Activated CD4-positive, alpha-beta T cell treated with anti-CD3 and anti-CD28 coated beads, Interleukin-2, amount 10 ng/mL, durations not matched to agents 24 days and 14 days (primary cell): ENCODE measurements around the gene DCP1B. TPM values are rescaled to one million over a fixed set of nuclear protein-coding genes. Genes with fewer than 3 reads are reported as not detected.

Experiments used
- DNase-seq: peaks from one replicate; pipeline ENCODE4 v3.0.0; 2022
- H3K27ac Mint-ChIP-seq: one replicate; pipeline ENCODE4 v1.8.0; 2022; ENCODE audit warnings: mild to moderate bottlenecking, mixed read lengths
- H3K27me3 Mint-ChIP-seq: one replicate; pipeline ENCODE4 v1.8.0; 2022; ENCODE audit warnings: mixed read lengths
- H3K36me3 Mint-ChIP-seq: one replicate; pipeline ENCODE4 v1.8.0; 2022; ENCODE audit warnings: low read depth, mild to moderate bottlenecking, mixed read lengths
- H3K4me1 Mint-ChIP-seq: one replicate; pipeline ENCODE4 v1.8.0; 2021; ENCODE audit warnings: mixed read lengths
- H3K4me3 Mint-ChIP-seq: one replicate; pipeline ENCODE4 v1.8.0; 2022; ENCODE audit warnings: mild to moderate bottlenecking, moderate library complexity, mixed read lengths
- H3K9me3 Mint-ChIP-seq: one replicate; pipeline ENCODE4 v1.8.0; 2021; ENCODE audit warnings: mixed read lengths
- intact Hi-C: fragments of 100-400 bp; cut with micrococcal nuclease; formaldehyde crosslinking; loops from one replicate; pipeline ENCODE4 v1.15.1; 2023
- total RNA-seq: library from RNA; stranded (reverse); gene quantifications from 2 replicates; pipeline ENCODE4 v1.2.3, GENCODE V29; 2022

Gene DCP1B
- 9.9 and 10.4 TPM in 2 replicates for total RNA-seq

DNA sequence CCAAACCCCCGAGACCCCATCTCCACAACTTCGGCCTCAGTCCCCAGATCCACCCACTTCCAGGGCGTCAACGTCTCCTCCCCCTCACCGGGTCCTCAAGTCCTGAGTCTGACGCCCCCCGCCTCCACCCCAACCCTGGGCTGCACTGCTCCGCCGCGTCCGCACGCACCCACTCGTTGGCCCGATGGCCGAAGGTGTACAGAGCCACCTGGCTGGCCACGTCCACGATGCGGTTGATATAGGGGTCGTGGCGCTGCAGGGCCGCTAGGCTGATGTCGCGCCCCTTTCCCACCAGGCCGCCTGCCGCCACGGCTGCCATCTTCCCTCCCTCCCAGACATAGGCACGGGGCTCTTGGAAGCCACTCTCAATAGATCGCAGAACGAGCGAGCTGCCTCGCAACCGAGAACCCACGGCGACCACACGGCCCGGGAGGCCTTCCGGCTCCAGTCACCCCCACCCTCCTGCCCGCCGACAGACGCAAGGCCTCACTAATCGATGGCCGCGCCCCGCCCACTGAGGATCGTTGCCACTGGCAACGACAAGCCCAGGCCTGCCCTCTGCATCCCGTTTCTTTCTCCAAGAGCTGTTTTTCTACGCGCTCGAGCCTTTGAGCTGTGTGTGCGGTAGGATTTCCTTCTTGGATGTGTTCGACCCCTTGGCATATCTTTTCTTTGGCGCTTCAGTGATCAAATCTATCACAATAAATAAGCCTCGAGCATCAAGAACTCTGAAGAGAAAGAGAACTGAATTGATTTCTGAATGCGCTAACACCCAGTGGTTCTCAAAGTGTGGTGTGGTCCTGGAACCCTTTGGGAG lies at the start of gene DCP1B:
TSS of gene DCP1B (minus strand) at position 345 of the 817 bp plus-strand sequence. CDS start at position 319, 26 bp downstream.
- Mint-ChIP-seq H3K27me3 (peaks cover 14% of the 10 kb centered on the region), H3K36me3 (peaks cover 7% of the 10 kb centered on the region), H3K4me1 (peaks cover 22% of the 10 kb centered on the region), H3K4me3 (peak within 1 kb of the TSS; percentile 98), H3K27ac (peak within 1 kb of the TSS; percentile 98), H3K9me3 (peaks cover 3% of the 10 kb centered on the region)
- peak; percentile 98 for DNase-seq
- intact Hi-C loops = loop anchor here (1.0 to 10.0 kb wide), 2 partner anchors 210 to 314 kb away; no protein-coding TSS in a partner anchor

DNA sequence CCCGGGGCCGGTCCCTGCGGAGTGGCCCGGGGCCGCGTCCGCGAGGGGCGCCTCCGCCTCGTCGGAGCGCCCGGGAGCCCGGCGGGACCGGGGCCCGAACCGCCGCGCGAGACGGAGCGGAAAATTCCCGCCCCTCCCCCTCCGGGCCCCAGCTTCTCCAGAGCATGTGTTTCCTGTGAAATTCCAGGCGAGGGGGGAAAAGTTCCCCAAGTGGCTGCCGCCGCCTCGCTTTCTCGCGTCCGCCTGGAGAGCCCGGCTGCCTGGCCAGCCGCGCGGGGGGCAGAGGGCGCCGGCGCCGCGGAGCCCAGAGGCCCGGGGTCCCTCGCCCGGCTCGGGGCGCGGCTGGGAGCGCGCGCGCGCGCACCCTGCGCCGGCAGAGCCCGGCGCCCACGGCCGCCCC lies 49.4 kb upstream of the DCP1B start:
- Mint-ChIP-seq H3K27ac (no peak overlapping the region), H3K4me1 (peaks cover 12% of the 10 kb centered on the region), H3K36me3 (no peaks in the 10 kb centered on the region), H3K27me3 (peaks cover 77% of the 10 kb centered on the region), H3K4me3 (no peak overlapping the region), H3K9me3 (no peaks in the 10 kb centered on the region)
- no peak for DNase-seq
- intact Hi-C loops = no loop called here

DNA sequence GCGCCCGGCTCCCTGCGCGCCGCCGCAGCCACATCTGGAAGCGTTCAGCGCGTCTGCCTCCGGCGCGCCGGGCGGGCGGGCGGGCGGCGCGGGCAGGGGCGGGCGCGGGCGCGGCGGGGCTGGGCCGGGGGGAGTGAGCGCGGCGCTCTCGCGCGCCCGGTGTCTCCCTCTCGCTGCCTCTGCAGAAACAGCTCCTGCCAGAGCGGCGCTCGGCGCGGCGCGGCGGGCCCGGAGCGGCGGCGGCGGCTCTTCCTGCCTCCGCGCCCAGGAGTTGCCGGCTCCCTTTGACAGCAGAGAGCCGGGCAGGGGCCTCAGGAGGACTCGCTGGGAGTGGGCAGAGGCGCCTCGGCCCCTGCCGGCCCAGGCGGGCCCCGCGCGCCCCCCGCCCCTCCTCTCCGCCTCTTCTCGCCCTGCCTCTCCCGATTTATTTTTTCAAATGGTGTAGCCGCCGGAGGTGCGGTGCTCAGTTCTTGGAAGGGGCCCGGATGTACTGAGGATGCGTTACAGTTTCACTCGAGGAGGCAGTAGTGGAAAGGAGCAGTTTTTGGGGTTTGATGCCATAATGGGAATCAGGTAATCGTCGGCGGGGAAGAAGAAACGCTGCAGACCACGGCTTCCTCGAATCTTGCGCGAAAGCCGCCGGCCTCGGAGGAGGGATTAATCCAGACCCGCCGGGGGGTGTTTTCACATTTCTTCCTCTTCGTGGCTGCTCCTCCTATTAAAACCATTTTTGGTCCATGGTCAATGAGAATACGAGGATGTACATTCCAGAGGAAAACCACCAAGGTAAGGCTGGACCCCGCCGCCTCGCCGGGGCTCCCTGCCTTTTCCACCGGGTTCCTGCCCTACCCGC lies 48.8 kb upstream of the DCP1B start, which contains the start of gene CACNA1C:
TSS of gene CACNA1C (plus strand) at position 162 of the 853 bp plus-strand sequence. CDS start at position 738, 576 bp downstream.
- no peak within 1 kb of the TSS for H3K27ac Mint-ChIP-seq
- DNase-seq = peak; percentile 87
- H3K4me3 Mint-ChIP-seq = peak within 1 kb of the TSS; percentile 81
- no peaks in the 10 kb centered on the region for H3K36me3 Mint-ChIP-seq
- peaks cover 12% of the 10 kb centered on the region for H3K4me1 Mint-ChIP-seq
- peaks cover 78% of the 10 kb centered on the region for H3K27me3 Mint-ChIP-seq
- intact Hi-C loops = no loop called here
- no peaks in the 10 kb centered on the region for H3K9me3 Mint-ChIP-seq

DNA sequence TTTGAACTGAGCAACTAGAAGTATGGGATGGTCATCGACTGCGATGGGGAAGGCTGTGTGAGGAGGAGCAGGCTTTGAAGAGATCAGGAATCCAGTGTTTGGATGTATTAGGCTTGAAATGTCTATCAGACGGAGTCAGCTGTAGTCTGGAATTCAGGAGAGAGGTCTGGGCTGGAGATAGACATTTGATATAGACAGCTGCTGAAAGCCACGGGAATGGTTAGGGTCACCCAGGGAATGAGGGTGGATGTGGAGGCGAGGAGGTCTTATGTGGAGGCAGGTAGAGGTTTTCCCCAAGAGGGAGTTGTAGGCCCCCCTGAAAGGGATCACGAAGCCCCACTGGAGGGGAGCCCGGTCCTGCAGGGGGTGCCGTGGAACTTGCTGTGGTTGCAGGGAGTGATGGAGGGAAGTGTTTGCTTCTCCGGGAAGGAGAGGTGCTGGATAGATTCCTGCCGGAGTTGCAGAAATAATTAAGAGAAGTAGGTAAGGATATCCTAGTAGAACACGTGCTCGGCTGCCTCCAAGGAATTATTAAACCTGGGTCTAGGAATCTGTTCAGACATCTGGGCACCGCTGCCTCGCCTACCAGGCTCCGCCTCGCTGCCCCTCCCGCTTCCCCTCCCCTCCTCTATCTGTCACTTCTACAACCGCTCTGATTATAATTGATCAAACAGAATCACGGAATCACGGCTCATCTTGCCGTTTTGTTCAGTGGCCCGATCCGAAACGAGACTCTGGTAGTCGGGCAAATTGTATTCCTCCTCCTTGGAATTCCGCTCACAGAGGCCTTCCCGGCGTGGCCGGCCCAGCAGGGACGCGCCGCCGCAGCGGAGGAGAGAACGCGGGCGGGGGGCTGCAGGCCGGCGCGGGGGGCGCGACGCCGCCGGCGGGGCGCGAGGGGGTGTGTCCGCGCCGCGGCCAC lies 47.7 kb upstream of the DCP1B start:
- peaks cover 73% of the 10 kb centered on the region for H3K27me3 Mint-ChIP-seq

DNA sequence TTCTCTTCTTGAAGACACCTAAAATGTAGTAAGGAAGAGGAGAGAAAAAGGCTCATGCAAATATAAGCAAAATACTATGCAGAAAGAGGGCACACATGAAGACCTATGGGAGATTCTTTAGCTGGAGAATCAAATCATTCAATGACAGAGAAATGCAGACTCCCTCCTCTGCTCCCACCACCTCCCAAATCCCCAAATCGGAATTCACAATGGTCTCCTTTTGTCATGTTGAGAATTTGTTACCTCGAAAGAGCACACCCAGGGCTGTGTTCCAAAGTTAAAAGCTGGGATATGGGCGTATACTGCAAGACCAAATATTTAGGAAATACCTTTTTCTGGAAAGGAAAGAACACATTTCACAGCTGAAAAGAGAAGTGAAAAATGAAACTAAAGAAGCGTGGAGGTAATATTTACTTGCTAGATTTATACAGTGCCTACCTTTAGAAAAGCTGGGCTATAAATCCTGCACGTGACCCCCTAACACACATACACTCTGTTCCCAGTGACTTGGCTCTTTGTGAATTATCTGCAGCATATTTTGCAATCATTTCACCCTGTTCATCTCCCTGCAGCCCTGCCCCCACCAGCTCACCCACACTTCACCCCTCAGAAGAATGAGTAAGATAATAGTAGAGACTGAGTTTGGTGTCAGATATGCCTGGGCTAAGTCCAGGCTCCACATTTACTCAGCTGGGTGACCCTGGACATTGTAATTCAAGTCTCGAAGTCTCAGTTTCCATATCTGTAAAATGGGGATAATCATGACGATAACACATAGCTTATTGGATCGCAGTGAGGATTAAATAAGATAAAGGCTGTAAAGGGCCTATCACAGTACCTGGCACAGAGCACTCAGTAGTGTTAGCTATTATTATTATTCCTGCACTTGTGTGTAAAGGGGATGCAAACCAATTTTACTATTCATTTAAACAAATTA lies 45.6 kb upstream of the DCP1B start:
- H3K4me1 Mint-ChIP-seq = peaks cover 12% of the 10 kb centered on the region
- no peak for DNase-seq
- no peaks in the 10 kb centered on the region for H3K36me3 Mint-ChIP-seq
- no peak overlapping the region for H3K27ac Mint-ChIP-seq
- H3K4me3 Mint-ChIP-seq = no peak overlapping the region
- intact Hi-C loops = no loop called here
- H3K9me3 Mint-ChIP-seq = no peaks in the 10 kb centered on the region
- peaks cover 68% of the 10 kb centered on the region for H3K27me3 Mint-ChIP-seq

More for the DNA sequence above, 47.7 kb upstream of the DCP1B start:
- Mint-ChIP-seq H3K9me3 (no peaks in the 10 kb centered on the region), H3K4me1 (peaks cover 12% of the 10 kb centered on the region), H3K27ac (no peak overlapping the region), H3K4me3 (peak overlapping the region; percentile 67), H3K36me3 (no peaks in the 10 kb centered on the region)
- intact Hi-C loops = no loop called here
- DNase-seq = no peak

DNA sequence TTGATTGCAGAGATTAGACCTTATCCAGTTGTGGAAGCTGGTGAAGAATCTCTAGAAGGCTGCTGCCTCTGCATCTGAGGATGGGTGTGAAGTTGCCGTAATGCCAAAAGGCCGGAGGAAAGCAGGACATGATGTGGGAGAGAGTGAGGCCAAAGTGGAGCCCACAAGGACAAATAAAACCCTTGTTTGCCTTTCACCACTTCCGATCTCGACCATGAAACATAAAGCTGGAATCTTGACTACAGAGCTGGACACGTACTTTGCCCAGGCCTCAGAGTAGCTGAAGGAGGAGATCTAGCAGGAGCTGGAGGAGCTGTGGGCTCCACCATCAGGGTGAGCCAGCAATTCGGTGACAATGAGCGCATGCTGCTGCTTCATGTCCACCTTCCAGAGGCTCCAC lies 43.5 kb upstream of the DCP1B start:
- H3K9me3 Mint-ChIP-seq = no peaks in the 10 kb centered on the region
- no peaks in the 10 kb centered on the region for H3K36me3 Mint-ChIP-seq
- peaks cover 61% of the 10 kb centered on the region for H3K27me3 Mint-ChIP-seq
- no peak overlapping the region for H3K27ac Mint-ChIP-seq
- intact Hi-C loops = no loop called here
- DNase-seq = no peak
- peaks cover 4% of the 10 kb centered on the region for H3K4me1 Mint-ChIP-seq
- H3K4me3 Mint-ChIP-seq = no peak overlapping the region

DNA sequence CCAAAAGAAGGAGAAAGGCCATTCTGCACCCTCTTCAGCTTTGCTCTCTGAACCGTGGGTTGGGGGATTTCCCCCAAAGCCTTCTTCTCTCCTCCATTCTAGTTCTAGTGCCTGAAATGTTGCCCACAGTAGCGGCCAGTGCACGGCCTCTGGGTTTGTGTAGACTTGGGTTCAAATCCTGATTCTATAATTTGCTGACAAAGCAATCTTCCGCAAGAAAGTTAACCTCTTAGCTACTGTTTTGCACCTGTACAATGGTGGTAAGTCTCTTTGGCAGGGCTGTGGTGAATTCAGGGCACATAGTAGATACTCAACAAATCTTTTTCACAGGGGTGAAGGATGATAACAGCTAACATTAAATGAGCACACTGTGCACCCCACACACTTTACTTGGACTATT lies 42.7 kb upstream of the DCP1B start:
- peaks cover 58% of the 10 kb centered on the region for H3K27me3 Mint-ChIP-seq

DNA sequence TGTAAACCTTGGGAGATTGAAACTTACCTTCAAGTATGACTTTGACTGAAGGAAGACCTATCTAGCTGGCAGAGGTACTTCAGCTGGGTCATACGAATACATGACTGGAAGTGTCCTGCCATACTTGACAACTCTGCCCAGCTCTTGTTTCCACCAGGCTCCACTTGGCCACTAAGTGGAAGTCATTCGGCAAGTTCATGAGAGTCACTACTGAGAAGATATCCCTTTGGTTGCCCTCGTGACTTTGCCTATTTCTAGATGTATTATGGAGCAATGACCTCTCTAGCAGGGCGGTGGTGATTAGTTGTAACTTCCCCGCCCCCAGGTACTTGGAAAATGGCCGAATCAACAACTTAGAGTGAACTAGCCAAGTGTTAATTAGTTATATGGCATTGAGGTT lies 39.9 kb upstream of the DCP1B start:
- H3K4me3 Mint-ChIP-seq = no peak overlapping the region

More for the DNA sequence above, 42.7 kb upstream of the DCP1B start:
- Mint-ChIP-seq H3K9me3 (no peaks in the 10 kb centered on the region), H3K36me3 (no peaks in the 10 kb centered on the region), H3K4me1 (peaks cover 4% of the 10 kb centered on the region), H3K4me3 (no peak overlapping the region), H3K27ac (no peak overlapping the region)
- intact Hi-C loops = no loop called here
- DNase-seq = no peak

DNA sequence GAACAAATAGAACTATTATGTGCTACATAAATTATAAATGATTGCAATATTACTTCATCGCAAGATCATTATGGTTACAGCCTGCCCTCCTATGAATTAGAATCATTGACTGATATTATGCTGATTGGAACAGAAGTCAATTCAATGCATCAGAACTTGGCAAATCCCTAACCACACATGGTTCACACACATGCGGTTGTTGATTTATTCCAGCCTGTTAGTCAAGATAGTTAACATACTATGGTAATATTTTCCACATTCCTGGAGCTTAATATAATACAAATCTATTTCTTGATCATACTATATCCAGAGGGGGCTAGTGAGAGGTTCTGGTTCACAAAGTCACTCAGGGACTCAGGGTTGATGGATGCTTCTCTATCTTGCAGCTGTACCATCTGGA lies 38.8 kb upstream of the DCP1B start:
- H3K9me3 Mint-ChIP-seq = no peaks in the 10 kb centered on the region
- intact Hi-C loops = no loop called here
- H3K27ac Mint-ChIP-seq = no peak overlapping the region
- peaks cover 42% of the 10 kb centered on the region for H3K27me3 Mint-ChIP-seq
- no peaks in the 10 kb centered on the region for H3K36me3 Mint-ChIP-seq
- H3K4me1 Mint-ChIP-seq = no peaks in the 10 kb centered on the region
- DNase-seq = no peak
- H3K4me3 Mint-ChIP-seq = no peak overlapping the region

More for the DNA sequence above, 39.9 kb upstream of the DCP1B start:
- intact Hi-C loops = no loop called here
- no peak for DNase-seq
- Mint-ChIP-seq H3K27ac (no peak overlapping the region), H3K27me3 (peaks cover 42% of the 10 kb centered on the region), H3K4me1 (no peaks in the 10 kb centered on the region), H3K36me3 (no peaks in the 10 kb centered on the region), H3K9me3 (no peaks in the 10 kb centered on the region)

DNA sequence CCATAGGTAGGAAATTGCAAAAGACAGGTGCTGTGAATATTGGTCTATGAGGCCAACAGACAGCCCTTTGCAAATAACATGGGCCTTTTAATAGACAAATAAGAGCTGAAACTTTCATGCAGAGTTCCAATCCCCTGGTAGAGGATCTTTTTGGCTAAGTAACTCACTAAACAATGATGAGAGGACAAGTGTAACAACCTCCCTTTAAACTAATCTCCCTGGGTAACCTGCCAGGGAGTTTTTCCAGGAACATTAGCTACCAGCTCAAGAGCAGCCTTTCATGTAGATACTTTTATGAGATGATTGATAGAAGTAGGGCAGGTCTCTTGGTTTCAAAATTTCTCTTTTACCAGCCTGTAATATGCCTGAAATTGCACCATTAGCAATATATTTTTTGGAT lies 34.8 kb upstream of the DCP1B start:
- intact Hi-C loops = loop anchor here (5.0 kb wide), 2 partner anchors 242 to 543 kb away; no protein-coding TSS in a partner anchor
- Mint-ChIP-seq H3K27me3 (peaks cover 51% of the 10 kb centered on the region), H3K4me3 (no peak overlapping the region), H3K4me1 (peaks cover 10% of the 10 kb centered on the region), H3K36me3 (no peaks in the 10 kb centered on the region), H3K9me3 (no peaks in the 10 kb centered on the region), H3K27ac (no peak overlapping the region)
- DNase-seq = no peak

DNA sequence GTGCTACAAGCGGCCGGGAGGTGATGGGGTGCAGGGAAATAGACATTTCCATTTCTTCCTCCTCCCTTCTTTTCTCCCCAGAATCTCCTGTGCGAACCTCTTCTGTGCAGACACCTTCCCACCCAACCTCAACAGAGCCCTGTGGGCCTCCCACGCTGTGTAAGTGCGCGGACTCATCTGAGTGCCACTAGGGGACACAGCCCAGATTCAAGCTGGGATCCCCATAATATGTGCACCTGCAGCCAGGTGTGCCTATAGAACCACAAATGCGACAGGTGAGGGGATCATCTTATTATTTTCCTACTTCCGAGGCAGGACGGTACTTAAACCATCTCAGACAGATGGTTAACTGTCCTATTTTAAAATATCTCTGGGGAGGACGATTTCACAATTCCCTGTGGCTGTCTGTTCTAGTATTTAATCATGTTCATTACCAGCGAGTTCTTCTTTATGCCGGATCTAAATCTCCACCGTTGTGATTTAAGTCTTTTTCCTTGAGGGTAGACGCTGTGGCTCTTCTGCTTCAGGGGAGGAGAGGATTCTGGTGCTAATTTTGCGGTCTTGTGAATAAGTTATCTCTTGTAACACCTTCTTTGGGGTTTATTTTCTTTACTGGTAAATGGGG lies 31.3 kb upstream of the DCP1B start:
- Mint-ChIP-seq H3K9me3 (no peaks in the 10 kb centered on the region), H3K4me3 (peak overlapping the region; percentile 63), H3K4me1 (peaks cover 10% of the 10 kb centered on the region), H3K27ac (no peak overlapping the region), H3K27me3 (peaks cover 71% of the 10 kb centered on the region), H3K36me3 (no peaks in the 10 kb centered on the region)
- intact Hi-C loops = loop anchor here (5.0 kb wide), 2 partner anchors 238 to 547 kb away; no protein-coding TSS in a partner anchor
- DNase-seq = peak; percentile 61
